GM19240 (cell line): ENCODE data around the gene SYT11.
"Not testable (repeated sequence)": the region's sequence is repeated elsewhere in the genome, so short reads cannot be mapped to it uniquely, and the experiment has no call there.

Experiments used
- DNase-seq: peaks from one replicate; pipeline ENCODE4 v3.0.0; 2011; ENCODE audit warnings: low spot score; ENCODE audit not compliant: insufficient read length

Gene SYT11

DNA sequence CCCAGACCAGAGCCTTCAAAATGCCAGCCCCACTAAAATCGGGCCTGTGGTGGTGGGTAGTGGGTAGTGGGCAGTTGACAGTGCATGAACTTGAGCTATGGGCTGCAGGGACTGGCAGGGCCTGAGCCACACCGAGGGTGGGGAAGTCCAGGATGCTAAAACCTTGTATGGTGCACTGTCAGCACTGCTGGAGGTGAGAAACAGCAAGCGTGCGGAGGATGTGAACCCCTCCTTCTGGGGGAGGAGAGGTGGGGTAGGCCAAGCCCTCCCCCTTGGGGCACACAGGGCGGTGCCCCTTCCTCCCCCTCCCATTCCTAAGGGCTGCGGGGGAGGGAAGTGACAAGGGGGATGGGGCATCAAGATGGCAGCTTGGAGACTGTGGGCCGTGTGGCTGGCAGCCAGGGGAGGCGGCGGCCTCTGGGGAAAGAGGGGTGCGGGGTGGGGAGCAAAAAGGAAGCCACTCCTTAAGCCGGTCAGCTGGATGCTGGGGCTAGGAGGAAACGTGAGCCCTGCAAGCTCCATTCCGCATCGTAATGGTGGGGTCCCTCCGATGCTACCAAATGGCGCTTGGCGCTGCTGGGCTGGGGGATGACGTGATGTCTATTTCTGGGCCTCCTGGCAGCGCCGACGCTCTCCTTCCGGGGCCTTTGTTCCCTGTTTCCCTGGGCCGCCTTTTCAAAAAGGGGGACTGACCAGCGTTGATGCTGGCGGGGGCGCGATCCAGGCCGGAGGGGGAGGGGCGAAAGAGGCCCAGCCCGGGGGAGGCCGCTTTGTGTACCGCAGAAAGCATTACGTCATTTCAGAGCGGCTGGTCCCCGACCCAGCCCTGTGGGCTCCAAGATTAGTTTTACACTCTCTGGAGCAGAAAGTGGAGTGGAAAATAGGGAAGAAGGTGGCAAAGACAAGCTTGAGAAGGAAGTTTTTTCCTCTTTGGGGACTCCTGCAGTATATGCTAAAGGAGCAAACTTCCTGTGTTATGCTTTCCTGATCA, 809 bp downstream of the SYT11 start:
- DNase-seq, result peak; percentile 52

DNA sequence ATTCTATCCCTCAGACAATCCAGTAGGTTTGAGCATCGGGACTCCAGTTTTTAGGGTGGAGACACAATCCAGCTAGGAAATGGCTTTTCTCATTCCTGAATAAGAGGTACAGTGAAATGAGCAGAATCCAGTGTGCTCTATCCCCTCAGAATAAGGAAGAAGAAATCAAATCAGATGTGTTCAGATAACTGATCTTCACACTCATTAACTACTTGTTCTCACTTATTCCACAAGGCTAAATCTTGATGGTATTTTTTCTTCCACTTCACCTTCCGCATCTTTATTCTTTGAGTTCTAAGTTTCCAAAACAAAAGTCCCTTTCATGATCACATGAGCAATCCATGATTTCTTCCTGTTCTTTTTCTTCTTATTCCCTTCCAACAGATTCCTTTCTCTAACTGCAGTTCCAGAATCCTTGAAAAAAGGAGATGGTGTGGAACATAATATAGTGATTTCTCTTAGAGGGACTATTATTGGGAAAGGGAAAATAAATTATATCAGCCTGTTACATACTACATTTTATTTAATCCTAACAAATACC, 1.7 kb downstream of the SYT11 start:
- DNase-seq, result no peak

DNA sequence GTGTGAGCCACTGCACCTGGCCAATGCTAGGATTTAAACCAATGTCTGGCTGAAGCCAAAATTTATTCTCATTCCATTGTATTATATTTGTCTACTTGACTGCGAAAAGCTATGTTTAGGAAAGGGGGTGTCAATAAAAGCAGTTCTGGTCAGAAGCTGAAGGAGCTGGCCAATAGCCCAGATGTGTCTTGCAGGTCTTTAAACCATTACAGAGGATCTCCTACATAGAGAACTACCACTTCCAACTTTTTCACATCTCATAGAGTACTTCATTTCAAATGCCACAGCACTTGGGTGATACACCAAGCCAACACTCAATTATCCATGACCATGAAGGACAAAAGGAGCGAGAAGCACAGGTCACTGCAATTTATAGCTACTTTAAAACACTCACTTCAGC, 2.5 kb downstream of the SYT11 start:
- DNase-seq, result no peak

DNA sequence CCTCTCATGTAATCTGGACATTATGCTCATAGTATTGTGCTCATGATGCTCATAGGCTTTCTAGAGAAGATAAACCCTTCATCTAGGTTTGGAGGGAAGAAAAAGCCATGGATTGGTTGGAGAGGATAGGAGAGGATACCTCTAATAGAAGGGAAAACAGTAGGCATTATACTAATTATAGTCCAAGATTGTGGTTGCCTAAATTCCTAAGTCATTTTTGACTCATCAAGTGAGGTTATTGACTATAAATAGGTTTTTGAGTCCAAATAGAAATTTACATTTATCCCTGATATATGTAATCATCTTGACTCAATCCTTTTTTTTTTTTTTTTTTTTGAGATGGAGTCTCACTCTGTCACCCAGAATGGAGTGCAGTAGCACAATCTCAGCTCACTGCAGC, 5.0 kb downstream of the SYT11 start:
- no peak for DNase-seq

DNA sequence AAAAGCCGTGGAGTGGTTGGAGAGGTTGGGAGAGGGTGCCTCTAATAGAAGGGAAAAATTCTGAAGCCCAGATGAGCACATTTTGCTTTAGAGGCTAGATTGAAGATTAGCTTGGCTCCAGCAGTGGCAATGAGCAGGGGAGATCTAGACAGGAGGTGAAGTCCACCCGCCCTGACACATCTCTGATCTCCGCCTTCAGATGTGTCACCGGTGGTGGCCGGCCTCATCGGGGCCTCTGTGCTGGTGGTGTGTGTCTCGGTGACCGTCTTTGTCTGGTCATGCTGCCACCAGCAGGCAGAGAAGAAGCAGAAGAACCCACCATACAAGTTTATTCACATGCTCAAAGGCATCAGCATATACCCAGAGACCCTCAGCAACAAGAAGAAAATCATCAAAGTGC, 8.4 kb downstream of the SYT11 start:
- no peak for DNase-seq

DNA sequence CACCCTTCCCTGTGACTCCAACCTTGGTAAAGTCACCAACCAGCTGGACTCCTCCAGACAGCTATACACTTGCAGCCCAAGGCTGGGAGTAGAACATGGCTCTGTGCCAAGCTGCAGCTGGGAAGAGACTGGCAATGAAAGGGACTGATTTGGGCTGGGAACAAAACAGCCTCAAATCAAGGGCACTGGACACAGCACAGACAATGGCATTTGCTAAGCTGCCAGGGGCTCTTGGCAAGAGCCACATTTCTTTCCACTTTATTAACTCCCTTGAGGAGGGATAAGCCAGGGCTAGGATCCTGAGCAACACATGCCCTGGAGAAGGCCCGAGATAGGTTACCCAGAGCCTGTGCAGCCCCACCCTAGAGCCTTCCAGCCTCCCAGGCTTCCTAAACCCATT, 12.0 kb downstream of the SYT11 start:
- DNase-seq, result no peak

DNA sequence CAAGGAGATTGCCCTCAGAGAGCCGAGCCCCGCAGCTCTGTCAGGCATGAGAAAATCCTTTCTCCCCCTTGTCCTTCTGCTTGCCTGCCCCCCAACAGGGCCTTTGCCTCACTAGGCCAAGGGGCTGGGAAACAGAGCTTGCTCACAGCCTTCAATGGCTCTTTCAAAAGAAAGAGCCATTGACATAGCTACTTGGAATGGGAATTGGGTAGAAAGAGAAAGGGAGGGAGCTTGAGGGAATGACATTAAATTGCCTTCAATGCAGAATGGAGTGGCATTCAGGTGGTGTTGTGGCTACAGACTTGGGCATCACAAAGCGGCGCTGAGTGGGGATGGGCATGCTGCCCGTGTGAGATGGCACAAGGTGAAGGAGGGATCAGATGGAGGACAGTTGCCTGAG, 13.2 kb downstream of the SYT11 start:
- DNase-seq, result no peak

DNA sequence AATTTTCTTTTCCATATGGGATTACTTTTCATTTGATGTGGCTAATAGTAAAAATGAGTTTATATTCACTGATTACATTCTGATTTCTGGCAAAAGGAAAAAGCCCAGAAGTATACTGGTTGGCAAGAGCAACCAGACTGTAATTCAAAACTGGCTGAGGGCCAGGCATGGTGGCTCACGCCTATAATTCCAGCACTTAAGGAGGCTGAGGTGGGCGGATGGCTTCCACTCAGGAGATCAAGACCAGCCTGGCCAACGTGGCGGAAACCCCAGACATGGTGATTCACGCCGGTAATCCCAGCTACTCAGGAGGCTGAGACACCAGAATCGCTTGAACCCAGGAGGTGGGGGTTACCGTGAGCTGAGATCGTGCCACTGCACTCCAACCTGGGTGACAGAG, 14.5 kb downstream of the SYT11 start:
- DNase-seq, result no peak

DNA sequence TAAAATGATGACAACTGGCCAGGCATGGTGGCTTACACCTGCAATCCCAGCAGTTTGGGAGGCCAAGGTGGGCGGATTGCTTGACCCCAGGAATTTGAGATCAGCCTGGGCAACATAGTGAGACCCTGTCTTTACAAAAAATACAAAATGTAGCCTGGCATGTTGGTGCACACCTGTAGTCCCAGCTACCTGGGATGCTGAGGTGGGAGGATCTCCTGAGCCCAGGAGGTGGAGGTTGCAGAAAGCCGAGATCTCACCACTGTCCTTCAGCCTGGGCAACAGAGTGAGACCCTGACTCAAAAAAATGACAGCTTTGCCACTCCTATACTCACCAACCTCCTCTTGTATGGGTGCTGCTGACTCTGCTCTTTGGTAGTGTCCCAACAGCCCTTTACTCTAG, 18.6 kb downstream of the SYT11 start:
- no peak for DNase-seq

DNA sequence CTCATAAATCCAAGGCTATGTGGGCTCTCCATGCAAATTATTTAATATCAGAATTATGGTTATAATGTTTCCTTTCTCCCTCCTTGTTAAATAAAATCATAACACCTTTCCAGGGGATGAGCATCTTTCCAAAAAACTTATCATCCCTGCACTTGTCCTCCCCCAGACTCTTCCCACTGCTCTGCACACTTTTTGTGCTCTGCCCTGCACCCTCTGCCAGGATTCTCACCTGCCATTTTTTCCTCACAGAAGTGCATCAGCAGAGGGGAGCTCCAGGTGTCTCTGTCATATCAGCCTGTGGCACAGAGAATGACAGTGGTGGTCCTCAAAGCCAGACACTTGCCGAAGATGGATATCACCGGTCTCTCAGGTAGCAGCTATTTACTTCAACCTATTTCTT, 20.9 kb downstream of the SYT11 start:
- DNase-seq, result no peak

DNA sequence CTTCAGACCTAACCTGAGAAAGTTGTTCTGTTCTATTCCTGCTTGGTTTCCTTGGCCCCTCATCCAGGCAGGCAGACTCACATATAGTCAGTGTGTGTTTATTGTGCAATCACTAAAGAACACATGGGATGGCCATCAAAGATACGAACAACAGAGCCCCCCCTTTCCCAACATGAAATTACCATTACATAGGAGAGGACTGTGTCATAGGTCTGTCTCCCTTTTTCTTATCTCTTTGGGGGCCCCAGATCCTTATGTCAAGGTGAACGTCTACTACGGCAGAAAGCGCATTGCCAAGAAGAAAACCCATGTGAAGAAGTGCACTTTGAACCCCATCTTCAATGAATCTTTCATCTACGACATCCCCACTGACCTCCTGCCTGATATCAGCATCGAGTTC, 21.6 kb downstream of the SYT11 start:
- no peak for DNase-seq

DNA sequence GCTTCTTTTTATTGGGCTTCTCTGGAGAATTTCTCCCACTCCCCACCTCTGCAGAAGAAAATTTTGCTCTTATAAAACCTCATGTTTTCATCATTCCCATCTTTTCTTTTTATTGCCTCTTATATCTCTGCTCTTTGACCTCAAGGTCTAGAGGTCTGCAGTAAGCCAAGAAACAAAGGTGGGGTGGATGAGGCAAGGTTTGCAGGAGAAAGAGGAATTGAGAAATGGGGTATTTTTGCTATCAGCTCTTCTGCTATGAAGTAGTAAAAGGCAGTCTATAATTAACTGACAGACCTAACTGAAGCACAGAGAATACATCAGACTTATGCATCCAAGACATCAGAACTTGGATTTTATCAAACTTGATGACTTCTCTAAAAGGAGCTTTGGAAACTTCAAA, 22.9 kb downstream of the SYT11 start:
- no peak for DNase-seq

DNA sequence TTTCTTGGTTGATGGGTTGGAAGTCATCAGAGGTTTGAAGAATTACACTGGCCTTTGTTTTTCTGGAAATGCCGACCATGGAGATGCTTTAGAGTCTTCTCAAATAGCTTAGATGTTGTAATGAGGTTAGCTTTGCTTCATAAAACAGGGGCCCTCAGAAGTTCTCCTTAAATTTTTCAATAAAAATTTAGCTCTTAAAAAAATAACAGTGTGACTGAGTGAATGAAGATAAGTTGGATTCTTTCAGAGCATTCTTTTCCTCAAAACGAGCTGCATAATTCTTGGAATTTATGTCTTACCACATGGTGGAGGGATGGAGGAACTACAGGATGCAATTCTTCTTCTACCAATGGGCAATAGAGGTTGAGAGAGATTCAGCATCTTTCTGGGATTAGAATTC, 23.4 kb downstream of the SYT11 start:
- DNase-seq, result no peak

DNA sequence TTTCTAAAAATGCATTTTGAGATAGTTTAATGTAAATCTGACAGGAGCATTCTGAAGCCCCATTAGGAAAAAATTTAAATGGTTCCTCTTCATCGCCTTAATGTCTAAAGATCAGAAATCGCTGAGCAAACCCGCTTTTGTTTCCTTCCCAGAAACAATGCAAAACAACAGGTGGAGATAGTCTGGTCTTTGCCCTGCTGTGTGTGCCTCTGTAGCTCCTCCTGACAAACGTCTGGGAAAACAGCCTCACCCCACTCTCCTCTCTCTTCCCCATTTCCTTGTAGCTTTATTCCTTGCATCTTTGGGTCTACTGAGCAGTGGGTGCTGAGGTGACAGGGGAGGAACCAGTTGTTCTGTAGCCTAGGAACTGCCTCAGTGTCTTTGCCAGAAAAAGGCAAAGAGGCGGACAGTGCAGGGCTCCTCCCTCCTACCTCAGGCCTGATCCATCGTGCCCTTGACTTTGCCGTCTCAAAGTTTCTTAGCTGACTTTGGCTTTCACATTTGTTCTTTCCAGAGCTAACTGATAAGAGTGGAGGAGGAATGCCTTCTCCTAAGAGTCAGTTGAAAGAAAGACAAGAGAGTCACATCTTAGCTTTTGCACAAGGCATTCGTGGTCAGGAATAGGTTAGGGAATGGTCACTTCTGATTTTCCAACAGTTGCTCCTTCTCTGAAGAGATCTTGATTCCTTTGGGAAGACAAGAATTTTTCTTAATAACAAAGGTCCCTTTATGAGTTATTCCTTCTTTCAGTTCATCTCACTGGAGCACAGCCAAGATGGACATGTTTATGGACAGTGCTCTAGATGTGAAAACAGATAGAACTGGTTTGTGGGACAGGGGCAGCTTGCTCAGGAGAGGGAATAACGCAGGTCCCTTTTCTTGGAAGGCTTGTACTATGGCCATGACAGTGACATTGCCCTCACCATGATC, 24.9 kb downstream of the SYT11 start:
- DNase-seq, result no peak

DNA sequence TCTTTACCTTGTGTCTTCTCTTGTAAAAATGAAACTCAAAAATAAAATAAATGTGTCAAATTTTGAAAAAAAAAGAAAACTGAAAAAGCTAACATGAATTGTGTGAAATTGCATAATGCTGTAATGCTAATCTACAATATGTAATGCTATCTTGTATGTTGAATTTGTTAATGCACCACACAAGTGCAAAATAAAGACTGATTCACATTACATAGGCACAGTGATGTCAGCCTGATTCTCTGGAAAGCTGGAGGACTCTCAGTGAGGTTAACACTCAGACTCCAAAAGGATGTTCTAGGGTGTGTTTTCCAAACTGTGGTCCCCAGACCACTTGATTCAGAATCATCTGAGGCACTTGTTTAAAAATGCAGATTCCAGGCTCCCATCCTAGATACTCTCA, 25.6 kb downstream of the SYT11 start:
- DNase-seq, result no peak

DNA sequence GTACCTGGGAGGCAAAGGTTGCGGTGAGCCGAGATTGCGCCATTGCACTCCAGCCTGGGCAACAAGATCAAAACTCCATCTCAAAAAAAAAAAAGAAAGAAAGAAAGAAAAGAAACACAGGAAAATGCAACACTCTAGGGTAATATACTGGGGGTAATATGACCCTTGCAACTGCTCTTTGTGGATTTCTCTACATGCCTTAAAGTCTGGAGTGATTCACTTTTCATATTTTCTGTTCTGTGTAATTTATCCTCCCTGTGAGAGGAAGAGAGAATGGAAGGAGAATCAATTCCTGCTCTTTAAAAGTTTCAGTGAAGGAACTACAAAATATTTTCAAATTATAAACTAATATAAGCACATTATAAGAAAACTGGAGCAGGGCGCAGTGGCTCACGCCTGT, 29.1 kb downstream of the SYT11 start:
- DNase-seq, result no peak

DNA sequence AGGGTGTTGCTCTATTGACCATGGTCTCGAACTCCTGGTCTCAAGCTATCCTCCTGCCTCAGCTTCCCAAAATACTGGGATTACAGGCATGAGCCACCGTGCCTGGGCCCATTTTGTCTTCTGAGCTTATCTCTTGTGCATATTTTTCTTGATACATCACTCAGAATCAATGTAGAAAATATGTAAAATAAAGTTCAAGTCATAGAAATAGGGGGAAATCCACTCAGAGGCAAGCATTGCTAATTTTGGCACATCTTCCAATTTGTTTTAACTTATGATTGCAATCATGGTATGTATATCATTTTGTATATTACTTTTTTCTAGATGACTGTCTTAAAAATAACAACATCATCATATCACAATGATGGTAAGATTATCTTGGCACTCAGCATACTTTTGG, 30.2 kb downstream of the SYT11 start:
- DNase-seq, result no peak

DNA sequence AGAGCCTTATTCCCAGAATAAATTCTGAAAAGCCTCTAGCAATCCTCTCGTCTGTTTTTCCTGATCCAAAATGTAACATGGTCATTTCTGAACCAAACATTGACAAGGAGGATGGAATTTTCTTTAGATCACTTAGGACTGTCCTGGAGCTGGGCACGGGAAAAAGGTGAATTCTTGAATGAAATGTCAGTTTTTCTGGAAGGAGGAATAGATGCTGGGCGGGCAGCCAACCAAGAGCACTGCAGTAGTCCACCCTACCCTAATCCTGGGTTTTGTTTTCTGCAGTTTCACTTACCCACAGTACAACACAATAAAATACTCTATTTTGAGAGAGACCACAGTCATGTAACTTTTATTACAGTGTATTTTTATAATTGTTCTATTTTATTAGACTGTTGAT, 30.9 kb downstream of the SYT11 start:
- no peak for DNase-seq

DNA sequence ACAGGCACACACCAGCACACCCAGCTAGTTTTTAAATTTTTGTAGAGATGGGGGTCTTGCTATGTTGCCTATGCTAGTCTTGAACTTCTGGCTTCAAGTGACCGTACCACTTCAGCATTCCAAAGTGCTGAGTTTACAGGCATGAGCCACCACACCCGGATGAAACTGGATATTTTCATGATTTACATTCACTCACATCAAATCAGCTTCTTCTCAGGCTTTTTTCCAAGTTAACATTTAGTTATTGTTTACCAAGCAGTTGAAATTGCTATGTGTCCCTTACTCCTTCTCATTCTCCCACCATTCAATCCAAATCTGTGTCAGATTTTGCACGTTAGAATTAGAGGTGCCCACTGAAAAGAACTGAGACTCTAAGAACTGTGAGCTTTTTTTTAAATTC, 33.4 kb downstream of the SYT11 start:
- DNase-seq, result no peak

DNA sequence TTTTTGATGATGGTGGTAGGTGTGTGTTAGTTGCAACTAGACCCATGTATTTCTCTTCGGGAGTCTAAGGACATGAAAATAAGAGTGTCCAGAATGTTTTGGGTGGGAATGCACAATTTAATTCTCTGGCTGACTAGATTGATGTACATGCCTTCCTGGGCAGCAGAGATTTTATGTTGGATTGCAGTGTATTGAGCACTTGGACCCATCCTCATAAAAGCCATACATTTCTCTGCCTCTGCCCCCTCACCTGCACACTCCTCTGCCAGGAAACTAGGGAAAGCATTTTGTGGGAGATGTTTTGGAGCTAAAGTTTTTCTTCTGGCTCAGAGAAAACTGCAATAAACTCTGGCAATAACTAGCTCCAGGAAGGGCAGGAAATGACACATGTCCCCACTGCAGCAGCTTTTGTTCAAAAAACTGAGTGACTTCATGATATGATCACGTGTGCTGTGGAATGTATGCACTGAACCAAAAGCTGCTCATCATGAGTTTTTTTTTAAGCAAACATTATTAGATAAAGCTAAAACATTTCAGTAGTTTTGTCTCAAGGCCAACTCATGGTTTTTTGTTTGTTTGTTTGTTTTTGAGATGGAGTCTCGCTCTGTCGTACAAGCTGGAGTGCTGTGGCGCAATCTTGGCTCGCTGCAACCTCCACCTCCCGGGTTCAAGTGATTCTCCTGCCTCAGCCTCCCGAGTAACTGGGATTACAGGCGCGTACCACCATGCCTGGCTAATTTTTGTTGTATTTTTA, 34.2 kb downstream of the SYT11 start:
- DNase-seq, result no peak

DNA sequence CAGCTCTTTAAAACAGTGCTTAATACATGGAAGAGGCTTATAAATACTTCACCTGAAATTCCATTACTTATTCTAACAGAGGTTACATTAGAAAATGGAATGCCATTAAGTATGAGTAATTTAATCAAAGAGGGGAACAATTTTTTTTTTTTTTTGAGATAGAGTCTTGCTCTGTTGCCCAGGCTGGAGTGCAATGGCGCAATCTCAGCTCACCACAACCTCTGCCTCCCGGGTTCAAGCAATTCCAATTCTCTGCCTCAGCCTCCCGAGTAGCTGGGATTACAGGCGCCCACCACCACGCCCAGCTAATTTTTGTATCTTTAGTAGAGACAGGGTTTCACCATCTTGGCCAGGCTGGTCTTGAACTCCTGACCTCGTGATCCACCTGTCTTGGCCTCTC, 36.2 kb downstream of the SYT11 start:
- not testable (repeated sequence) for DNase-seq
